Kidney tubule cell (primary cell): Measurements from ENCODE around the gene OR1E2.
"Not testable (repeated sequence)": the region's sequence is repeated elsewhere in the genome, so short reads cannot be mapped to it uniquely, and the experiment has no call there.

Source experiments
- DNase-seq: peaks from one replicate; pipeline ENCODE4 v3.0.0-alpha.2; 2018; ENCODE audit warnings: low spot score

OR1E2 gene, protein sequence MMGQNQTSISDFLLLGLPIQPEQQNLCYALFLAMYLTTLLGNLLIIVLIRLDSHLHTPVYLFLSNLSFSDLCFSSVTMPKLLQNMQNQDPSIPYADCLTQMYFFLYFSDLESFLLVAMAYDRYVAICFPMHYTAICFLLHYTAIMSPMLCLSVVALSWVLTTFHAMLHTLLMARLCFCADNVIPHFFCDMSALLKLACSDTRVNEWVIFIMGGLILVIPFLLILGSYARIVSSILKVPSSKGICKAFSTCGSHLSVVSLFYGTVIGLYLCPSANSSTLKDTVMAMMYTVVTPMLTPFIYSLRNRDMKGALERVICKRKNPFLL

DNA sequence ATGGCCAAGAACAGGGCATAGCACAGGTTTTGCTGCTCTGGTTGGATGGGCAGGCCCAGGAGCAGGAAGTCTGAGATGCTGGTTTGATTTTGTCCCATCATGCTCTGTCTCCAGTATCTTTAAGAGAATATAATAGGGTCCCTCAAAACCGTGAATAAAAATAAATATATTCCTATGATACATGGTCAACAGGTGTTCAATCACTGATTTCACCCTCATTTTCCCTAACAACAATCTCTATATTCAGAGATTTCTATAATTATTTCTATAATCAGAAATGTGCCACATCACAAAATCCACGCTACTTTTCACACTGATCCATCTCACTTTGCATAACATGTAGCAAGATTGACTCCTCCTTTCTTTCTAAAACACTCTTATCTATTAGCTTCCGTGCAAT, at the start of gene OR1E2:
Gene OR1E2, minus strand, starts transcription at position 101 of the 400 bp plus-strand sequence. Its CDS starts 0 bp downstream, at position 101.
- no peak for DNase-seq

DNA sequence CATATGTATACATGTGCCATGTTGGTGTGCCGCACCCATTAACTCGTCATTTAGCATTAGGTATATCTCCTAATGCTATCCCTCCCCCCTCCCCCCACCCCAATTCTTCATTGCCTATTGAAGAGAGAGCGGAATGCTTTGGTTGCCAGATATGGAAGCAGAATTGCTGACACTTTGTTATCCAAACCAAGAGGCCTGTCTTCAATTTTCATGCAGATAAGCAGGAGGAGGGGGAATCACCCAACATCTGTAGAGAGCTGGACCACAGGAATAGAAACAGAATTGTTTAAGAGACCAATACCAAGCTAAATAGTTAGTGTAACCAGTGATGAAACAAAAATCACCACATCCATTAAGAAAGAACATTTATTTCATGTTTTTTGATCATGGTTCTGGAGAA, 49.2 kb upstream of the OR1E2 start:
- no peak for DNase-seq

DNA sequence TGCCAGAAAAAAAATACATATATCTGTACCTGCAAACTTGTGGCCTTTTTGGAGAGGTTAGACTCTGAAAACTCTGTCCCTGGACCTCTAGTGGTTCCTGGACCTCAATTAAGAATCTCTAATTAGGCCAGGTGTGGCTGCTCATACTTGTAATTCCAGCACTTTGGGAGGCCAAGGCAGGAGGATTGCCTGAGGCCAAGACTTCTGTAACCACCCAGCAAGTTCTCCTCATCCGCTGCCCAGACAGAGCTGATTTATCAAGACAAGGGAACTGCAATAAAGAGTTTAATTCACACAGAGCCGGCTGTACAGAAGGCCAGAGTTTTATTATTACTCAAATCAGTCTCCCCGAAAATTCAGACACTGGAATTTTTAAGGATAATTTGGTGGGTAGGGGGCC, 46.3 kb upstream of the OR1E2 start:
- DNase-seq = no peak

DNA sequence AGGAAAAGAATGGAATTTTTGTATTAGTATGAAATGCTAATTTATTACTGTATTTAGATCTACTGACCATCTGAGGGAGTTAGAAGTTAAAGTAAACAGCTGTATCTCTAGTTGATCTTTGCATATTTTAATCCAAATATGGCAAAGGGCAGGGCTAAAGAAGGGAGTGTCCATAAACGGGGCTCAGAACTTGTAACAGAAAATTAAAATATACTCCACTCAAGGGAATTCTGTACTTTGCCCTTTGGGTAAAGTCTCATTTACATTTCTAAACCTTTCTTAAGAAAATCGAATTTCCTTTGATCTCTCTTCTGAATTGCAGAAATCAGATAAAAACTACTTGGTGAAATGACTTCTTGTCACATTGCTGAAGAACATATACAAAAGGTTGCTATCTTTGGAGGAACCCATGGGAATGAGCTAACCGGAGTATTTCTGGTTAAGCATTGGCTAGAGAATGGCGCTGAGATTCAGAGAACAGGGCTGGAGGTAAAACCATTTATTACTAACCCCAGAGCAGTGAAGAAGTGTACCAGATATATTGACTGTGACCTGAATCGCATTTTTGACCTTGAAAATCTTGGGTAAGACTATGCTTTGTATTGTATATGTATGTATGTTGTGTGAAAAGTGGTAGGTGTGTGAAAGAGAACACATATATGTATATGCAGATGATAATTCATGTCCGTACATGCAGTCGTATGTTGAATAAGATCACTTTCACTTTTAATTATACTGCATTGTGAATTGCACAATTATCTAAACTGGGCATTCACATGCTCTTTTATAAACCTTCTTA, 42.4 kb upstream of the OR1E2 start, which contains the start of gene ASPA:
Gene ASPA, plus strand, starts transcription at position 186 of the 799 bp plus-strand sequence. Its CDS starts 163 bp downstream, at position 349.
- DNase-seq = peak; percentile 10

DNA sequence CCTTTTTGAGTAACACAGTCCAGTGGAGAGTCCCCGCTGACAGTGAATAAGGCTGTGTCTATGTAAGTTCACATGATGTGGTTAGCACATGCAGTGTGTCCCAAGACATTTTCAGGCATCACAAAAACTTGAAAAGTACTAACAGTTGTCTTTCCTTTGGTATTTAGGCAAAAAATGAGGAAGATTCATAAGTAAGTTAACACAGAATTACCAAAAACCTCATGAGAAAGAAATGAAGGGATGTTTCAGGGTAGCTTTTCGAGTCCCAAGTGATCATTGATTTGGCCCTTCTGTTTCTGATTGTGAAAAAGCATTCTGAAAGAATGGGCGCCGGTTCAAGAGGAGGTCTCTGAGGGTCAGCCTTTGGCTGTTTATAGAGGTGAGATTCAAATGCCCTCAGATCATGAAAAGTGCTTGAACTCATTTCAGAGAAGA, 41.6 kb upstream of the OR1E2 start:
- DNase-seq = no peak

DNA sequence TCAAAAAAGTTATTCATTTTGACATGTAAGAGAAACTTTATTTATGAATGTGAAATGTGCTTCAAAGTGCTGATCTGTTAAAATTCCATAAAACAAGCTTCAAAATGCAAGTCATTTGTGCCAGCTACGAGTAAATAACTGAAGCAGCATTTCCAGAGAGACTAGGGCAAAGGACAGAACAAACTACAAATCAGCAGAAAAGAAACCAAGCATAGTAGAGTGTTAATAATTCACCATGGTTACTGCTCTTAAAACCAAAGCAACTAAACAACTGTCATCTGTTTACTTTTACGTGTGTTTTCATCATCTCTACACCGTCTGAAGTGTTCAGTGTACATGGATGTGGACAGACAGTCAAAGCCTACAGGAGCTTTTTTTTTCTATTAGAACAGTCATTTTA, 40.6 kb upstream of the OR1E2 start:
- DNase-seq = peak; percentile 58

DNA sequence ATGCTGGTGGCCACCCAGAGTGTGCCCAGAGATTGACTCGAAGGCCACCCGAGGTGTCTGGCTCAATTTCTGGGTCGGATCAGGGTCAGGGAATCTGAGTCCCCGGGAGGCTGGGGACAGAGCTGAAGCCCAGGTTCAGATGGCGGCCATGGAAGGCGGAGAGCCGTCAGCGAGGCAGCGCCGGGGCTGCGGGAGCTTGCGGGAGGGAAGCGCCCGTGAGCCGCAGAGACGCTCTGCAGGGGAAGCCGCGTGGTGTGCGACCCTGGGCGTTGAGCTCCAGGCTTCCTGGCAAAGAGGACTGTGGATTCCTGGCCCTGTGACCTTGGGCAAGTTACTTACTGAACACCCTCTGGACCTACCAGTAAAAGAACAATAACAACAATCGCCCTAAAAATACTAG, 38.5 kb upstream of the OR1E2 start:
- DNase-seq = no peak

DNA sequence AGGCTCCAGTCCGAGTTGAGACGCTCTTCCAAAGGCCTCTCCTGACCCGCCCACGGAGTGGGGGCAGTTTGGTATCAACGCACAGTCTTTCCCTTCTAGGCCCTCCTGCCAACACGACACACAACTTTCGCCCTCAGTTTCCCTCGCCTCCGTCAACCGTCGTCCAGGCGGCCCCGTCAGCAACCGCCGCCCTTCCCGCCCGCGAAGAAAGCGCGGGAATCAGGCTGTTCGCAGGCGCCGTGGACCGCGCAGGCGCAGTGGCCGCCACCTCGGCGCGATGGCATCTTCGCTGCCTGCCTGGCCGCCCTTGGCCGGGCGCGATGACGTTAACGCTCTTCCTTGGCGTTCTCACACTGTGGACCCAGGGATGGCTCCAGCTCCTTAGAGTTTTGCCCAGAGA, 38.0 kb upstream of the OR1E2 start, which contains the start of gene SPATA22:
Gene SPATA22, minus strand, starts transcription at position 221 of the 400 bp plus-strand sequence. CDS start 2,494 bp downstream, outside the sequence.
- DNase-seq = no peak

DNA sequence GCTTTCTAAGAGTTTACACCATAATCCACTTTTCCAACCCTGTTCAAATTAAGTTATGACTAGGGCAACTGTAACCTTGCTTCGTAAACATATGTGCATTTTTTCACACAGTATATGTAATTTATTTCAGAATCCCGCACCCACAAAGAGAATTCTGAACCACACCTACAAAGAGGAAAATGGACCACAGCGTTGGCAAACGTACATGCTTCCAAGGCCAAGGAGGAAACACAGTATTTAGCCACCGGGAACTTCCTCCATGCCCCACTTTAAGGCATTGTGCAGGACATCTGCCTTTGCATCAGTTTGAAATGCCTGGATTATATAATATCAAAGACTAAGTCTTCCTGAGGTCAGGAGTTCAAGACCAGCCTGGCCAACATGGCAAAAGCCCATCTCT, 35.9 kb upstream of the OR1E2 start:
- no peak for DNase-seq

DNA sequence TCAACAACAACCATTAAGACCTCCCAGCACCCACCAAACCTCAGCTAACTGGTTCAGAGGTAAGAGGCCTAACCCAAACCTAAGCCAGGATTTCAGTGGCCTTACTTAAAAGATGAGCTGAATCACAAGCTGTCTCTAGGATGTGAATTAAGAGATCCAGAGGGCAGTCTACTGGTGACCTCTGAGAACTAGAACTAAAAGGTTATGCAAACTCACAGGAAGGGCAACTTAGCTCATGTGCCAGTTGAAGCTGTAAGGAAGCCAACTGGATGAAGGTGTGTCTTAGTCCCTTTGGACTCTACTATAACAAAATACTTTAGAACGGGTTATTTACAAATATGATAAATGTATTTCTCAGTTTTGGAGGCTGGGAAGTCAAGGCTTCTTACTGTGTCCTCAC, 32.7 kb upstream of the OR1E2 start:
- not testable (repeated sequence) for DNase-seq

DNA sequence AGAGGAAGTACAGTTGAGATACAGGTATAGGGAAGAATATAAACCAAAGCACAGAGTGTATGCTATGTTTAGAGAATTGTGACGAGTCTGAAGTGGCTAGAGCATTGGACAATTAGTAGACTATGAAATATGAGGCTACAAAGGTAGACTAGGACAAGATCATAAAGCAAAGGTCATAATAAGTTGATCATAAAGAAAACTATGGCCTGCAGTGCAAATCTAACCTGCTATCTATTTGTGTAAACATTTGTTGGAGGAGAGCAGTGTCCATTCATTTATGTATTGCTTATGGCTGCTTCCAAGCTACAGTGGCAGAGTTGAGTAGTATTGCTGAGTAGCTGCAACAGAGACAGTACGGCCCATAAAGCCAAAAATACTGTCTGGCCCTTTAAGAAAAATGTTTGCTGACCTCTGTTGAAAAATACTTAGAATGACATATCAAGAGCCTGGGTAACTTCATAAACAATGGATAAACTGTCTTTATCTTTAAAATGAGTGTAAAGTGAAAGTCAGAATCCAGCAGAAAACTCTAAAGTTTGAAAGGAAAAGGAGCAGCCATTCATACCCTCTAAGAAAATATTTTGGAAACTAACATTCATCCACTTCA, 14.5 kb upstream of the OR1E2 start:
- DNase-seq = no peak

DNA sequence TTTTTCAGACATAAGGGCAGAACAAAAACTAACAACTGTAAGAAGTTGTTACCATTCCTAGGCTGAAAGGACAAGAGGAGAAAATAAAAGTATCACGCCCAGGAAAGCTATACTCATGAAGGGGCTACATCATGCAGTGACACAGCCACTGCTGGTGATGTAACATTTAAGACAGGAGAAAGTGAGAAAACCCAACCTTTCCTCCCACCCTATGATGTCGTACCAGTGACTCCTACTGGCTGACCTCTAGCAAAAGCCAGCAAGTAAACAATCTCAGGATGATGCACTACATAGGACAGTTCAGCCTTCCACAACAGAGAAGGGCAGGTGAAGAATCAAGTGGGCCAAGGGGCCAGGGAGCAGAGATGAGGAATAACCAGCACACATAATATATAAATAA, 14.0 kb upstream of the OR1E2 start:
- DNase-seq = peak; percentile 15

DNA sequence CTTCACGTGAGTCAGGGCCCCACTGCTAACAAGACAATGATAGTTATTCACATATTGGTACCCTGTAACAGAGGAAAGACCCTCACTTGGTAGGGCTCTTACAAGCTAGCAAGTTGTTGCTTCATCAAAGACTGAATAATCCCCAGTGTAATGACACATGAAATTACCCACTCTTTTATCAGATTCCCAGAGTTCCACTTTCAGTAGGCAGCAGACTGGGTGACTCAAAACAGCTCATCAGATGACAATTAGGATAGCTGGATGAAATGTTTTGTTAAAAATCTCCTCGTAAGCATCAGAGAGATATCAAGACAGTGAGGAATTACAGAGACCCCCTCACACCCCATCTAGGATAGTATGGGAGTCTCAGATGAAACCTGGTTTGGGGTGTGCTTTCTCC, 6.8 kb upstream of the OR1E2 start:
- no peak for DNase-seq

DNA sequence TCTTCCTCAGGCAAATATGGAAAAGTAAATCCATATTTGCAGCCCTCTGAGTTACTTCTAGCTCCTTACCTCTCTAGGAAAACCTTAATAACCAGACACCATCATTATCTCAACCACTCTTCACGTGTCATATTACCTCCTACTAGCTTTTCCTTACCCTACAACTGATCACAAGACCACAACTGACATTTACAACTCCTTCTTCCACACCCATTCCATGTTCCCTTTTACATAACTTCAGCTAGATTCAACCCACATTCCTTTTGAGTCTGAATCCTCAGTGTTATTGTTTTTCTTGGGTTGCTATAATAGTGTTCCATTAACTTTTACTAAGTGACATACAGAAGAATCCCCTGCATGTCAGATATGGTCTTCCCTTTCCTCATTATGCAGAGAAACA, 4.7 kb upstream of the OR1E2 start:
- no peak for DNase-seq

DNA sequence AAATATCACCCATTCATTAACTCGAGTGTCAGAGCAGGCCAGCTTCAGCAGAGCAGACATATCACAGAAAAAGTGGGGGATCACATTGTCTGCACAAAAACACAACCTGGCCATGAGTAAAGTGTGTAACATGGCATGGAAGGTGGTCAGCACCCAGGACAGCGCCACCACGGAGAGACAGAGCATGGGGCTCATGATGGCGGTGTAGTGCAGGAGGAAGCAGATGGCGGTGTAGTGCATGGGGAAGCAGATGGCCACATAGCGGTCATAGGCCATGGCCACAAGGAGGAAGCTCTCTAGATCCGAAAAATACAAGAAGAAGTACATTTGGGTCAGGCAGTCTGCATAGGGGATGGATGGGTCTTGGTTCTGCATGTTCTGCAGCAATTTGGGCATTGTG, 426 bp downstream of the OR1E2 start:
- DNase-seq = not testable (repeated sequence)

DNA sequence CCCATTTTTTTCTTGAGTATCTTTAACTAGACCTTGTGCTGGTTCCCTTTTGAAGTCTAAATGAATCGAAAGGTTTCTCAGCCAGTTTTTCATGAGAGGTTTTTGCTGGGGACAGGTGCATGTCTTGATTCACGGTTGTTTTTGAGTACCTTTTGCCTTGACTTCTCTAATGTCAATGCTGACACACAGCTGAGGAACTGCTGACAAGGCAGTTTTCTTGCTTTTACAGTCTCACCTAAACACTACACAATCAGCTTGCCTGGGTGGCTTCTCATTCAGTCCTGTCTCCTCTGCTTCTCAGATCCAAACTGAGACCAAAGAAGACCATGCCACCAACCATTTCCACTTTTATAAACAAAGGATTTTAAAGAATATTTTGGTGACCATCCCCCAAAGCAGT, 15.4 kb downstream of the OR1E2 start:
- DNase-seq = no peak

DNA sequence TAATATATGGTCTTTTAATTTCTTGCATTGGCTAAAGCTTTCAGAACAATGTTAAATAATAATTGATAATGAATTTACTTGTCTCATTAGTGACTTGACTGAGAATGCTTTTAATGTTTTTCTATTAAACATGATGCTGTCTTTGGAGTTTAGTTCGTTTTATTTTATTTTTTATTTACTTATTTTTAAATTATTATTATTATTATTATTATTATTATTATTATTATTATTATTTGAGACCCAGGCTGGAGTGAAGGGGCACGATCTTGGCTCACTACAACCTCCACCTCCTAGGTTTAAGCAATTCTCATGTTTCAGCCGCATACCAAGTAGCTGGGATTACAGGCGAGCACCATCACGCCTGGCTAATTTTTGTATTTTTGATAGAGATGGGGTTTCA, 18.0 kb downstream of the OR1E2 start:
- DNase-seq = no peak

DNA sequence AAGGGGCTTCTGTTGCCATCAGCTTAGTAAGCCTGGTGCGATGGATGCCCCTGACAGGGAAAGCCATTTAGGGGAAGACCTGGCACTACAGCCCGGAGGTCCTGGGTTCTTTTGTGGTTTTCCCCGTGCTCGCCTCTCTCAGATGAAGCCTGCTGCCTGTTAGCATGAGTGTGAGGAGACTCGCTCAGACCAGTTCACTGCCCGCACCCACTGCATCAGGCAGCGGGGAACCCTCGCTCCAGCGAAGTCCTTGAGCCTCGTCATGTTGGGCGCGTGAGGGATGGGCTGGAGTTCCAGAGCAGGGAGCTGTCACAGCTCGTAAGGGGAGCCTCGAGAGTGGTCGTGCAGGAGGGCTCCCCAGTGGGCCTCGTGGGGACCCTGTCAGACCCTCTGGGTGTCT, 21.4 kb downstream of the OR1E2 start:
- DNase-seq = not testable (repeated sequence)

DNA sequence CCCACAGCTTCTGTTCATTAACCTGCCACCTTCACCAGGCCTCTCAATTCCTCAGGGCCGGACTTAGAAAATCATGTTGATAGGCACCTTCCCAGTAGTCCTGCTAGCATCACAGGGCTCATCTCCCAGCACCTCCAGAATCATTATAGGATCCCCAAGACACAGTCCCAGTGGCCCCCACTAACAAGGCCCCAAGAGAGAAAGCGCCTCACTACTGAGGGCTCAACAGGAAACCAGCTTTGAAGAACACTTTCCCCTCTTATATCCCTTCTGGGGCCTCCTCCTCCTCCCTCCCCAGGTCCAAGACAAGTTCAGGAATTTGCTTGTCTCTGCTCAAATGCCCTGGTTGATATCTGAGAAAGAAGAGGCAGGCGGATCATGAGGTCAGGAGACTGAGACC, 22.6 kb downstream of the OR1E2 start, which contains the start of gene OR3A3:
Gene OR3A3, plus strand, starts transcription at position 301 of the 400 bp plus-strand sequence.
- no peak for DNase-seq

DNA sequence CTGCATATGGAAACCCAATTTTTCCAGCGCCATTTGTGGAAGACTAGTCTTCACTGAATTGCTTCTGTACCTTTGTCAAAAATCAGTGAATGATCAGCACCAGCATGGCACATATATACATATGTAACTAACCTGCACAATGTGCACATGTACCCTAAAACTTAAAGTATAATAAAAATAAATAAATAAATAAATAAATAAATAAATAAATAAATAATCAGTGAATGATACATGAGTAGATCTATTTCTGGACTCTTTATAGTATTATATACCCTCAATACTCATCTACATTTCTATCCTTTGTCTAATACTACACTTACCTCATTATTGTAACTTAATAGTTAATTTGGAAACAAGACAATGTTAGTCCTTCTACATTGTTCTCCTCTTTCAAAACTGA, 29.8 kb downstream of the OR1E2 start:
- DNase-seq = not testable (repeated sequence)

DNA sequence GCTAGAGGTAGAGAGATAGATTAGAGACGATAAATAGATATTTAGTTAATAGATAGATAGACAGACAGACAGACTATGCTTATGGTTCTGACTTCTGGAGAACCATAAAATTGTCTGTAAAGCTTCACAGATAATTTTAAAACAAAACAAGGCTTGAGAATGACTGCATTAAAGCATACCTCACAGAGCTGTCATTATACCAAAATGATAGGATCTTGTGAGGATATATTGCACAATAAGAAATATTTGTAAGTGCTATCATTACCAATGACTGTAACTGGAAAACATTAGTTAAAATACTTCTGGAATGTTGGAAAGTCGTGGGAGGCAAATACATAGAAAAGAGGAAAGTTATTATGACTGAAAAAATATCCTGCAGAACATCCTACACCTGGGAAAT, 31.9 kb downstream of the OR1E2 start:
- DNase-seq = no peak

DNA sequence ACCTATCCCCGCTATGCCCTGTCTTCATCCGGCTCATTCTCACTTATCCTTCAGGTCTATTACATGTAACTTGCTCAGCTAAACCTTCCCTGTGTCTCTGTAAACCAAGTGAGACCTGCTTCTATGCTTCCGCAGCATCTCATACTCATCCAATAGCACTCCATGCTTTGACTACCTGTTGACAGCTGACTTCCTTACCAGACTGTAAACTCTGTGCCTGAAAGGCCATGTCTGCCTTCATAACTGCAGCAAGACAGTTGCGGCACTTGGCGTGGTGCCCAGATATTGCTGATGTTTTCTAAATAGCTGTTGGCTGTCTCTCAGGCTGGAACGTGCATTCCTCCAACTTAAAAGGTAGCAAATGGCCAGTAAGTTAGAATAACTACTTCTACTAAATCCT, 33.6 kb downstream of the OR1E2 start:
- no peak for DNase-seq

DNA sequence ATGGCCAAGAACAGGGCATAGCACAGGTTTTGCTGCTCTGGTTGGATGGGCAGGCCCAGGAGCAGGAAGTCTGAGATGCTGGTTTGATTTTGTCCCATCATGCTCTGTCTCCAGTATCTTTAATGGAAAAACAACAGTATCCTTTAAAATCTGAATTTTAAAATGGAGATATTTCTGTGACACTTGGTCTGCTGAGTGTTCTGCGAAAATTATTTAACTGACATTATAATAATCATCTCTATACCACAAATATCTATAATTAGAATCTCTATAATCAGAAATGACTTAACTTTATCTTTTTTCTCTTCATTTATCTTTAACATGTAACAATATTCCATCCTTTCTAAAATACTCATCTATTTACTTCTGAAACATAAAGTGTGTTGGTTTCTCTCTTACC, 35.3 kb downstream of the OR1E2 start, which contains the start of gene OR1E1:
Gene OR1E1, minus strand, starts transcription at position 101 of the 400 bp plus-strand sequence. Its CDS starts 0 bp downstream, at position 101.
- DNase-seq = no peak
